Measurements from ENCODE around the gene NT5DC1. TPM values are rescaled to one million over a fixed set of nuclear protein-coding genes. Genes with fewer than 3 reads are reported as not detected.

NT5DC1 gene
- total and polyA plus RNA-seq, 10 of the 15 experiments (the other 5 are each of a cell fraction or from before 2014, with no cell fraction given), result 40.8 to 140 (median 66.8) TPM

DNA sequence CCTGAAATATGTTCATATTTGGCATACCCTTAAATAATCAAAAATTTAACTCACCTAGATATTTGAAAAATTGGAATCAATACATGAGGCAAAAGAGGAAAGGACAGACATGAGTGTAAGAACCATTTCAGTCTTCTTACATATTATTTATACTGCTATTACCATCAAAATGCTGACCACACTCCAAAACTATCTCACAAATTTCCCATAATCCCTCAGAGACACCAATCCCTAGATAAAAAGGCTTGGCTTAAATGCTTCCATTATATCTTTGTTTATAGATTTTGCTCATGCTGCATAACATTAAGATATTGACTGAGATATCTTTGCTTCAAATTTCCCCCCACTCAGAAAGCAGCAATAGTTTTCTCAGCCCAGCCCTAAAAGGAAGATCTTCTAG, 11.7 kb upstream of the NT5DC1 start:
- H3K36me3 ChIP-seq (ENCODE audit: control insufficient read depth in 2 of 2, insufficient read depth in 2 of 2, low read length in 1 of 2), result peaks cover 0 to 3% of the 10 kb centered on the region in 2 experiments; a peak in 1 of 4 replicates
- ChIA-PET RAD21 (ENCODE audit: unreplicated experiment) (interaction anchor here (0.7 to 6.1 kb wide), 8 partner anchors 8 to 1271 kb away, joined by 3 to 61 read pairs (median 24); partner anchors contain the start of genes FRK and NT5DC1), CTCF (interaction anchor here (1.0 to 6.1 kb wide), 7 partner anchors 8 to 80 kb away, joined by 3 to 63 read pairs (median 26); partner anchors contain the start of gene FRK), POLR2A (interaction anchor here (0.9 to 4.3 kb wide), 8 partner anchors 8 to 80 kb away, joined by 4 to 29 read pairs (median 6); partner anchors contain the start of gene NT5DC1), SMC1A (ENCODE audit: uncharacterized antibody, unreplicated experiment) (interaction anchor here (1.4 to 6.0 kb wide), 12 partner anchors 9 to 85 kb away, joined by 3 to 101 read pairs (median 32); partner anchors contain the start of genes FRK and NT5DC1)
- H4K20me1 ChIP-seq (ENCODE audit: control insufficient read depth, insufficient read depth), result no peaks in the 10 kb centered on the region
- H3K4me3 ChIP-seq, result no peak overlapping the region
- H3K4me2 ChIP-seq (ENCODE audit: control insufficient read depth, insufficient read depth), result peak overlapping the region; percentile 72
- FAIRE-seq (no peak), DNase-seq (ENCODE audit: low read depth, low spot score) (no peak), ATAC-seq (no peak)
- H3K4me1 ChIP-seq (ENCODE audit: control insufficient read depth, insufficient read depth, low read length), result peaks cover 57% of the 10 kb centered on the region
- no TSS peak for BruUV-seq (replicated peaks)
- intact Hi-C loops (cut with micrococcal nuclease; ENCODE audit: unreplicated experiment), result no loop called here
- peaks cover 4% of the 10 kb centered on the region for H3K79me2 ChIP-seq (ENCODE audit: control insufficient read depth, insufficient read depth, low read length)
- peak overlapping the region; percentile 34; the same call in 1 of the 2 replicates for H3K9ac ChIP-seq (ENCODE audit: control insufficient read depth, insufficient read depth, low read length)
- H3K9me3 ChIP-seq (replicated peaks; ENCODE audit: control insufficient read depth, insufficient read depth, low read length), result peaks cover 18% of the 10 kb centered on the region
- no peaks in the 10 kb centered on the region for H3K27me3 ChIP-seq (replicated peaks in 1 of 2; ENCODE audit: control insufficient read depth in 2 of 2, insufficient read depth in 2 of 2, low read length in 1 of 2)
- H3K27ac ChIP-seq (ENCODE audit: control insufficient read depth, insufficient read depth), result peak overlapping the region; percentile 98
- TF ChIP-seq CHD4 (IDR thresholded peaks at IDR 0.05) (no peak), WRNIP1 (IDR thresholded peaks at IDR 0.05; ENCODE audit: borderline replicate concordance, low read depth, low read length) (no peak), NFXL1 (IDR thresholded peaks at IDR 0.05; ENCODE audit: borderline replicate concordance) (no peak), ESRRA (IDR thresholded peaks at IDR 0.05; ENCODE audit: low read length) (no peak), HCFC1 (IDR thresholded peaks at IDR 0.05; ENCODE audit: low read length) (no peak), YBX1 (IDR thresholded peaks at IDR 0.05) (no peak), RAD21 (IDR thresholded peaks at IDR 0.05; ENCODE audit: insufficient read depth, low read depth, low read length) (no peak), ATF7 (IDR thresholded peaks at IDR 0.05; ENCODE audit: low read depth) (no peak), GATAD2B (conservative IDR thresholded peaks at IDR 0.05; ENCODE audit: low read depth) (no peak), RFX5 (IDR thresholded peaks at IDR 0.05; ENCODE audit: low read depth, low read length) (no peak)
- TF ChIP-seq, protein P1, sequence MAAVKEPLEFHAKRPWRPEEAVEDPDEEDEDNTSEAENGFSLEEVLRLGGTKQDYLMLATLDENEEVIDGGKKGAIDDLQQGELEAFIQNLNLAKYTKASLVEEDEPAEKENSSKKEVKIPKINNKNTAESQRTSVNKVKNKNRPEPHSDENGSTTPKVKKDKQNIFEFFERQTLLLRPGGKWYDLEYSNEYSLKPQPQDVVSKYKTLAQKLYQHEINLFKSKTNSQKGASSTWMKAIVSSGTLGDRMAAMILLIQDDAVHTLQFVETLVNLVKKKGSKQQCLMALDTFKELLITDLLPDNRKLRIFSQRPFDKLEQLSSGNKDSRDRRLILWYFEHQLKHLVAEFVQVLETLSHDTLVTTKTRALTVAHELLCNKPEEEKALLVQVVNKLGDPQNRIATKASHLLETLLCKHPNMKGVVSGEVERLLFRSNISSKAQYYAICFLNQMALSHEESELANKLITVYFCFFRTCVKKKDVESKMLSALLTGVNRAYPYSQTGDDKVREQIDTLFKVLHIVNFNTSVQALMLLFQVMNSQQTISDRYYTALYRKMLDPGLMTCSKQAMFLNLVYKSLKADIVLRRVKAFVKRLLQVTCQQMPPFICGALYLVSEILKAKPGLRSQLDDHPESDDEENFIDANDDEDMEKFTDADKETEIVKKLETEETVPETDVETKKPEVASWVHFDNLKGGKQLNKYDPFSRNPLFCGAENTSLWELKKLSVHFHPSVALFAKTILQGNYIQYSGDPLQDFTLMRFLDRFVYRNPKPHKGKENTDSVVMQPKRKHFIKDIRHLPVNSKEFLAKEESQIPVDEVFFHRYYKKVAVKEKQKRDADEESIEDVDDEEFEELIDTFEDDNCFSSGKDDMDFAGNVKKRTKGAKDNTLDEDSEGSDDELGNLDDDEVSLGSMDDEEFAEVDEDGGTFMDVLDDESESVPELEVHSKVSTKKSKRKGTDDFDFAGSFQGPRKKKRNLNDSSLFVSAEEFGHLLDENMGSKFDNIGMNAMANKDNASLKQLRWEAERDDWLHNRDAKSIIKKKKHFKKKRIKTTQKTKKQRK (IDR thresholded peaks at IDR 0.05; ENCODE audit: low read depth, low read length), result no peak
- TF ChIP-seq, protein P2, sequence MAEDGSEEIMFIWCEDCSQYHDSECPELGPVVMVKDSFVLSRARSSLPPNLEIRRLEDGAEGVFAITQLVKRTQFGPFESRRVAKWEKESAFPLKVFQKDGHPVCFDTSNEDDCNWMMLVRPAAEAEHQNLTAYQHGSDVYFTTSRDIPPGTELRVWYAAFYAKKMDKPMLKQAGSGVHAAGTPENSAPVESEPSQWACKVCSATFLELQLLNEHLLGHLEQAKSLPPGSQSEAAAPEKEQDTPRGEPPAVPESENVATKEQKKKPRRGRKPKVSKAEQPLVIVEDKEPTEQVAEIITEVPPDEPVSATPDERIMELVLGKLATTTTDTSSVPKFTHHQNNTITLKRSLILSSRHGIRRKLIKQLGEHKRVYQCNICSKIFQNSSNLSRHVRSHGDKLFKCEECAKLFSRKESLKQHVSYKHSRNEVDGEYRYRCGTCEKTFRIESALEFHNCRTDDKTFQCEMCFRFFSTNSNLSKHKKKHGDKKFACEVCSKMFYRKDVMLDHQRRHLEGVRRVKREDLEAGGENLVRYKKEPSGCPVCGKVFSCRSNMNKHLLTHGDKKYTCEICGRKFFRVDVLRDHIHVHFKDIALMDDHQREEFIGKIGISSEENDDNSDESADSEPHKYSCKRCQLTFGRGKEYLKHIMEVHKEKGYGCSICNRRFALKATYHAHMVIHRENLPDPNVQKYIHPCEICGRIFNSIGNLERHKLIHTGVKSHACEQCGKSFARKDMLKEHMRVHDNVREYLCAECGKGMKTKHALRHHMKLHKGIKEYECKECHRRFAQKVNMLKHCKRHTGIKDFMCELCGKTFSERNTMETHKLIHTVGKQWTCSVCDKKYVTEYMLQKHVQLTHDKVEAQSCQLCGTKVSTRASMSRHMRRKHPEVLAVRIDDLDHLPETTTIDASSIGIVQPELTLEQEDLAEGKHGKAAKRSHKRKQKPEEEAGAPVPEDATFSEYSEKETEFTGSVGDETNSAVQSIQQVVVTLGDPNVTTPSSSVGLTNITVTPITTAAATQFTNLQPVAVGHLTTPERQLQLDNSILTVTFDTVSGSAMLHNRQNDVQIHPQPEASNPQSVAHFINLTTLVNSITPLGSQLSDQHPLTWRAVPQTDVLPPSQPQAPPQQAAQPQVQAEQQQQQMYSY (CRISPR knock-in tag; IDR thresholded peaks at IDR 0.05), result no peak
- TF ChIP-seq, protein P3, sequence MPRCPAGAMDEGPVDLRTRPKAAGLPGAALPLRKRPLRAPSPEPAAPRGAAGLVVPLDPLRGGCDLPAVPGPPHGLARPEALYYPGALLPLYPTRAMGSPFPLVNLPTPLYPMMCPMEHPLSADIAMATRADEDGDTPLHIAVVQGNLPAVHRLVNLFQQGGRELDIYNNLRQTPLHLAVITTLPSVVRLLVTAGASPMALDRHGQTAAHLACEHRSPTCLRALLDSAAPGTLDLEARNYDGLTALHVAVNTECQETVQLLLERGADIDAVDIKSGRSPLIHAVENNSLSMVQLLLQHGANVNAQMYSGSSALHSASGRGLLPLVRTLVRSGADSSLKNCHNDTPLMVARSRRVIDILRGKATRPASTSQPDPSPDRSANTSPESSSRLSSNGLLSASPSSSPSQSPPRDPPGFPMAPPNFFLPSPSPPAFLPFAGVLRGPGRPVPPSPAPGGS (IDR thresholded peaks at IDR 0.05; ENCODE audit: borderline replicate concordance, insufficient read depth, low read depth, low read length, poor library complexity, severe bottlenecking), result no peak
- H2AFZ ChIP-seq (ENCODE audit: control insufficient read depth, low read depth, low read length), result peak overlapping the region; percentile 16; the same call in 1 of the 2 replicates
- in situ Hi-C loops (cut with MboI), result no loop called here

All from GM12878 (cell line).